HG02623 (cell line): ENCODE data around the gene PPP1R18.
A peak's percentile ranks its signal among the peaks of the same experiment; 100 is the strongest.
"Not testable (repeated sequence)": the region's sequence is repeated elsewhere in the genome, so short reads cannot be mapped to it uniquely, and the experiment has no call there.

Source experiments
- ATAC-seq: cut with Tn5 transposase; IDR thresholded peaks from one replicate; pipeline ENCODE4 v1.9.1; 2021; ENCODE audit warnings: moderate library complexity; ENCODE audit not compliant: unreplicated experiment

The PPP1R18 gene

GRCh38 chr6:30686009-30686907, at the start of gene PPP1R18:
Gene PPP1R18 (minus strand): TSS chr6:30686645. CDS start chr6:30686018, 627 bp downstream.
- ATAC-seq: peak; percentile 12

GRCh38 chr6:30735668-30736314, 49.3 kb upstream of the PPP1R18 start:
- no peak for ATAC-seq

GRCh38 chr6:30732237-30732943, 45.9 kb upstream of the PPP1R18 start:
- no peak for ATAC-seq

- ATAC-seq: no peak
These were observed 44.4 kb upstream of the PPP1R18 start for GRCh38 chr6:30730601-30731435.

GRCh38 chr6:30727920-30728553, 41.6 kb upstream of the PPP1R18 start:
- ATAC-seq: no peak

- ATAC-seq: no peak
These were observed 40.3 kb upstream of the PPP1R18 start for GRCh38 chr6:30726506-30727413.

GRCh38 chr6:30725713-30726505, 39.5 kb upstream of the PPP1R18 start:
- ATAC-seq: no peak

- ATAC-seq: no peak
These were observed 38.6 kb upstream of the PPP1R18 start for GRCh38 chr6:30724906-30725667.

GRCh38 chr6:30723843-30724741, 37.6 kb upstream of the PPP1R18 start:
- ATAC-seq: not testable (repeated sequence)

- not testable (repeated sequence) for ATAC-seq
These were observed 36.9 kb upstream of the PPP1R18 start for GRCh38 chr6:30723159-30723842.

GRCh38 chr6:30722280-30723112, 36.1 kb upstream of the PPP1R18 start:
- no peak for ATAC-seq

GRCh38 chr6:30722025-30722279, 35.5 kb upstream of the PPP1R18 start:
- ATAC-seq: not testable (repeated sequence)

- peak; percentile 24 for ATAC-seq
These were observed 35.0 kb upstream of the PPP1R18 start for GRCh38 chr6:30721198-30722024.

GRCh38 chr6:30720738-30721197, 34.3 kb upstream of the PPP1R18 start:
- no peak for ATAC-seq
